GM18519 (cell line): ENCODE measurements around the gene IP6K2.

Experiments used
- ATAC-seq: cut with Tn5 transposase; IDR thresholded peaks from one replicate; pipeline ENCODE4 v1.9.1; 2021; ENCODE audit warnings: mild to moderate bottlenecking, moderate library complexity; ENCODE audit not compliant: unreplicated experiment, low FRiP score

Gene IP6K2

DNA sequence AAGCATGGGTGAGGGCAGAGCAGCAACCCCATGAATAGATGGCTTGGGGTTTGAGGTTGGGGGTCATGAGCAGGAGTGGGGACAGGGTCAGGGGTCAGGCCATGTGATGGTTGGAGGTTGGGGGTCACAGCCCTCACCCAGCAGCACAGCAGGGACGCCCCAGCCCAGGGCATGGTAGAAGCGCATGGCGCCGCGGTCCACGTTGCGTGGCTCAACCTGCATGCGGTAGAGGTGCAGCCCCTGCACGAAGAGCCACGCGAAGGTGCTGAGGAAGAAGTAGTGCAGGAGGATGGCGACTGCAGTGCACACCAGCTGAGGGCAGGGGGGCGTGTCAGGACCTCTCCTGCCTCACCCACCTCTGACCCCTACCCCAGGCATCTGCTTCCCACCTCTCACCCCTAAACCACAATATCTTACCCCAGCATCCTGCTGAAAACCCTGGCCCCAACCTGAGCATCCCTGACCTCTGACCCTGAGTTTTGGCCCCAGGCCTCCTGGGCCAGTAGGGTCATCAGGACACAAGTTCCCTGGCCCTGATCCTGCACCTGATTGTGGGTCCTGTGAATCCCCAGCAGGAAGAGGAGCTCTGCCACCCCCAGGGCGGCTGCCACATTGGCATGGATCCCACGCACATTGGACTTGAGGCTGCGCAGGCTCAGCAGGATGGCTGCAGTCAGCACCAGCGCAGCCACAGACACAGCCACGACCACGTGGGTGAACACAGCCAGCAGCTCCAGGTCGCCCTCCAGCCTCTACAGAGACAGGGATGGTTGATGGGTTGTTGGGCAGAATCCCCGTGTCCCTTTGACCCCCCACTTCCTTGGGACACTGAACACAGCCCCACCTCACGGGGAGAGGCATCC, 71.9 kb downstream of the IP6K2 start:
- no peak for ATAC-seq

DNA sequence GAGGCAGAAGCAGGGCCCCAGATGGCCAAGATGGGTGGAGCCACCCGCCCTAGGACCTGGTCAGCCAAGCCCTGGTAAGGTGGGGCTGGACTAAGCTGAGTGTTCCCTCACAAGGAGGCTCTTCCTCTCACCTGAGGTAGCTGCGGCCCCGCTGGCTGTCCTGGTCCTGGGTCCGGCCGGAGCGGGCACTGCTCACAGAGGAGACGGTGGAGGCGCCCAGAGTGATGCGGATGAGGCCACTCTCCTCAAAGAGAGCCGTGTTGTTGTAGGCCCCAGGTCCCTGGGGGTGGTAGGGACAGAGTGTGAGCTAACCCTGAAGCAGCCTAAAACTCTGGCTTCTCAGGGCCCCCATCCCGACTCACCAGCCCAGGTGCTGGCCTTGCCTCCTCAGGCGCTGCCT, 74.4 kb downstream of the IP6K2 start:
- ATAC-seq: no peak

DNA sequence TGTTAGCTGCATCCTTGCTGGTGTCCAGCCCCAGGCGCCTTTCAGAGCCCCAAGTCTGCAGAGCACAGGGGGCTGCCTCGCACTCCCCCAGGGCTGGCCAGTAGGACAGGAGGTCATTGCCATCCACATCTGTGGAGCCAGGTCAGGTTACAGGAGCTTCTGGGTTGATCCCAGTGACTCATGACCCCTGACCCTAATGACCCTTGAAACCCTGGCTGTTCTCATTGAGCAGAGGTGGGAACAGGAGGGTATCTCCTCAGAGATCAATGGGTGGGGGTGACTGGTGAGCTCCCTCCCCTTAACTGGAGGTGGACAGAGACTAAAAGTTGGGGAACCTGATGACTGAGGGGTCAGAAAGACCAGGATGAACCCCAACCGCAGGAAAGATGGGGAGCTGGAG, 75.6 kb downstream of the IP6K2 start:
- ATAC-seq: no peak

DNA sequence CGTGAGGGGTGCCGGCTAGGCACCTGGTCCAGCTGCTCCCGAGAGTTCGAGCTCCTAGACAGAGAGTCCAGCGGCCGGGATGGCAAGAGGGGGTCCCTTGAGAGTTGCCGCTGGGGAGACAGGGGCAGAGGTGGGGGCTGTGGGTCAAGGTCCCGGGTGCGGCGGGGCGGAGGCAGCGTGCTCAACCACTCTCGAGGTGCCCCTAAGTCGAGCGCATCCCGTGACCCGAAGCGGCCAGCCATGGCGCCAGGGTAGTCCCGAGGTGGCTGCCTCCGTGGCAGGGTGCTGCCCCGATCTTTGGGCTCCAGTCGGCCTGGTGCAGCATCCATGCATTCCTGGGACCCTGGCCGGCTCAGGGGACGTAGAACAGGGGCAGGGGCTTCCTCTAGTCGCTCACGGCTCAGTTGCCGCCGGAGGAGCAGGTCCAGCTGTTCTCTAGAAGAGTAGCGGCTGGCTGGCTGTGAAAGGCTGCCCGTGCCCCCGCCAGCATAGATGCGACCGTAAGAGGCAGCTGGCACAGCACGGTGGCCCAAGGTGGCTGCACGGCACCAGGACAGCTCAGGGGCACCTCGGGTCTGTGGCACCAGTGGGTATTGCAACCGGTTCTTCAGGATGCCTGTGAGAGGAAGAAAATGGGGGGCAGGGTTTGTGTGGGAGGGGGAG, 76.9 kb downstream of the IP6K2 start:
- no peak for ATAC-seq
